ENCODE results near the gene RNF214. TPM values are rescaled to one million over a fixed set of nuclear protein-coding genes. Genes with fewer than 3 reads are reported as not detected.
A peak's percentile ranks its signal among the peaks of the same experiment; 100 is the strongest.
"Not testable (repeated sequence)": the region's sequence is repeated elsewhere in the genome, so short reads cannot be mapped to it uniquely, and the experiment has no call there.

RNF214 gene
- total RNA-seq, 1 donor from 2014 or later, result 39.9 TPM

DNA sequence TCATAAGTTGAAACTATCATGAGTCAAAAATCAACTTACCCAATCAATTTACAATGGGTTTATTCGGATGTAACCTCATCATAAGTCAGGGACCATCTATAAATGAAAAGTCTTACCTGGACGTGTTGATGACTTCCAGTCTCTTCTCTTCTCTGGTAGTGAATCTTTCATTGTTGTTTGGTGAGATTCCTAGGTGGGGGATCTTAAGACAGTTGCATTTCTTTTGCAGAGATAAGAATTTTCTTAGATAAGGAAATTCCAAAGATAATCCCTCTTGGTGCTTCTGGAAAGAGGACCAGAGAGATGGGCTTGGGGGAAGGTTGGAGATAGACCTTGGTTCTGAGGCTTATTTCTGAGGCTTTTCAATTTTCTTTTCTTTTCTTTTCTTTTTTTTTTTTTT is 37.4 kb downstream of the RNF214 start:
- no peak for DNase-seq (ENCODE audit: low spot score in 2 of 2, unreplicated experiment in 2 of 2)
- peak overlapping the region; percentile 12 for H3K27ac Mint-ChIP-seq
- H3K36me3 Mint-ChIP-seq, result peaks cover 41% of the 10 kb centered on the region
- H3K4me3 Mint-ChIP-seq, result no peak overlapping the region
- no peaks in the 10 kb centered on the region for H3K27me3 Mint-ChIP-seq (ENCODE audit: low read depth)
- peaks cover 14% of the 10 kb centered on the region for H3K4me1 Mint-ChIP-seq
- TF ChIP-seq, protein P1, sequence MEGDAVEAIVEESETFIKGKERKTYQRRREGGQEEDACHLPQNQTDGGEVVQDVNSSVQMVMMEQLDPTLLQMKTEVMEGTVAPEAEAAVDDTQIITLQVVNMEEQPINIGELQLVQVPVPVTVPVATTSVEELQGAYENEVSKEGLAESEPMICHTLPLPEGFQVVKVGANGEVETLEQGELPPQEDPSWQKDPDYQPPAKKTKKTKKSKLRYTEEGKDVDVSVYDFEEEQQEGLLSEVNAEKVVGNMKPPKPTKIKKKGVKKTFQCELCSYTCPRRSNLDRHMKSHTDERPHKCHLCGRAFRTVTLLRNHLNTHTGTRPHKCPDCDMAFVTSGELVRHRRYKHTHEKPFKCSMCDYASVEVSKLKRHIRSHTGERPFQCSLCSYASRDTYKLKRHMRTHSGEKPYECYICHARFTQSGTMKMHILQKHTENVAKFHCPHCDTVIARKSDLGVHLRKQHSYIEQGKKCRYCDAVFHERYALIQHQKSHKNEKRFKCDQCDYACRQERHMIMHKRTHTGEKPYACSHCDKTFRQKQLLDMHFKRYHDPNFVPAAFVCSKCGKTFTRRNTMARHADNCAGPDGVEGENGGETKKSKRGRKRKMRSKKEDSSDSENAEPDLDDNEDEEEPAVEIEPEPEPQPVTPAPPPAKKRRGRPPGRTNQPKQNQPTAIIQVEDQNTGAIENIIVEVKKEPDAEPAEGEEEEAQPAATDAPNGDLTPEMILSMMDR (IDR thresholded peaks at IDR 0.05; ENCODE audit: unreplicated experiment), result no peak
- H3K9me3 Mint-ChIP-seq, result peaks cover 20% of the 10 kb centered on the region

DNA sequence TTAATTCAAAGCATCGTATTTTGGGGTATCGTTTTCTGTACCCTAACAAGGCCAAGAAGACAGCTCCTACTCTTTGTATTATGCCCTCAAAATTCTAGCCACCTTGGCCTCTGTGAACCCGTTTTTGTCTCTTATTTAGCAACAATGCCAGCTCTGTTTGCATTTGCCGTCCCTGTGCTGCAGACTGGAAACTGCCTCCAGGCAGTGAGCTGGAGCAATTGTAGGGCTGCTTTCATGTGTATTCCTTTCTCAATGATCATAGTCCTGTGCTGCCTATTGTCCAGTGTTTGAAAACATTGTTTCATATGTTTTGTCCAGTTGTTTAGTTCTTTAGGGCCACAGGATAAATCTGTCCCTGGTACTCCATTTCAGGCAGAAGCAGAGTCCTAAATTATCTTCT is 38.7 kb downstream of the RNF214 start:
- no peak overlapping the region for H3K4me3 Mint-ChIP-seq
- H3K27me3 Mint-ChIP-seq (ENCODE audit: low read depth), result no peaks in the 10 kb centered on the region
- H3K36me3 Mint-ChIP-seq, result peaks cover 41% of the 10 kb centered on the region
- no peak overlapping the region for H3K27ac Mint-ChIP-seq
- DNase-seq (ENCODE audit: low spot score in 2 of 2, unreplicated experiment in 2 of 2), result no peak
- peaks cover 14% of the 10 kb centered on the region for H3K4me1 Mint-ChIP-seq
- TF ChIP-seq, protein P1 (IDR thresholded peaks at IDR 0.05; ENCODE audit: unreplicated experiment), result no peak
- peaks cover 14% of the 10 kb centered on the region for H3K9me3 Mint-ChIP-seq

DNA sequence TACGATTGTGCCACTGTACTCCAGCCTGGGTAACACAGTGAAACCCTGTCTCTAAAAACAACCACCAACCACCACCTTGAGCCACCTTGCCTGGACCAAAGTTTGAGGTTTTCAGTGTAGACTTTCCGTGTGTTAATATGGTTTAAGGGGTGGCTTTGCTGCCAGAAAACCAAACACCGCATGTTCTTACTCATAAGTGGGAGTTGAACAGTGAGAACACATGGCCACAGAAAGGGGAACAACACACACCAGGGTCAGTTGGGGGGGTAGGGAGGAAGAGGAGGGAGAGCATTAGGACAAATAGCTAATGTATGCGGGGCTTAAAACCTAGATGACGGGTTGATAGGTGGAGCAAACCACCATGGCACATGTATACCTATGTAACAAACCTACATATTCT is 39.7 kb downstream of the RNF214 start:
- DNase-seq (ENCODE audit: low spot score in 2 of 2, unreplicated experiment in 2 of 2); H3K27me3 Mint-ChIP-seq (ENCODE audit: low read depth); H3K4me3 Mint-ChIP-seq; H3K27ac Mint-ChIP-seq: not testable (repeated sequence)
- peaks cover 39% of the 10 kb centered on the region for H3K36me3 Mint-ChIP-seq
- peaks cover 14% of the 10 kb centered on the region for H3K4me1 Mint-ChIP-seq
- peaks cover 14% of the 10 kb centered on the region for H3K9me3 Mint-ChIP-seq

DNA sequence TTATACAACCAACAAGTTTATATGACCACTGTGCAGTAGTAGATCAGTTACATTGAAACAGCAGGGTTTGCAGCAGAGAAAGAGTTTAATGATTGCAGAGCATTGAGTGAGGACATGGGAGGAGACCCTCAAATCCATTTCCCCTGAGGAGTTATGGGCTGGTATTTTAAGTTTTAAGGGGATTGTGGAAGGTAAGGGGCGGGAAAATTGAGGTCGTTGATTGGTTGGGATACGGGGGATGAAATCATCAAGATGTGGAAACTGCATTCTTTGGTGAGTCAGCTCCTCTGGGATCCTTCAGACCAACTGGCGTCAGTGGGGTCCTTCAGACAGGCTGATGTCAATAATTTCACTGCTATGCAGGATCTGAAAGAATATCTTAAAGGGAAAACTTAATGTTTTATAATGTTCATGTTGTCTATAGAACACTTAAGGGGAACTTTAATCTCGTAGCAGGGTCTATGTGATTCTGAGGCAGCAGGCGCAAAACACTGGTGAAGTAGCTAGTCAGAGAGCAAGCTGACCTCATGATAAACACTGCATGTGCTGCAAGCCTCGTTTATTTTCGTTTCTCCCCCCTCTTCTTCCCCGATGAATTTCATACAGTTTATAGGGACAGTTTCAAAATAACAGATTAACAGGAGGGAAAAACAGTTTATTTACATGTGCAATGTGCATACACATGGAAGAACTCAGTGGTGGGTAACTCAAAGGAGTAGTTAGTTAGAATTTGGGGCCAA is 41.2 kb downstream of the RNF214 start:
- H3K27ac Mint-ChIP-seq, result peak overlapping the region; percentile 1
- H3K9me3 Mint-ChIP-seq, result peaks cover 14% of the 10 kb centered on the region
- H3K36me3 Mint-ChIP-seq, result peaks cover 40% of the 10 kb centered on the region
- no peaks in the 10 kb centered on the region for H3K27me3 Mint-ChIP-seq (ENCODE audit: low read depth)
- H3K4me1 Mint-ChIP-seq, result peaks cover 9% of the 10 kb centered on the region
- TF ChIP-seq, protein P1 (IDR thresholded peaks at IDR 0.05; ENCODE audit: unreplicated experiment), result no peak
- no peak overlapping the region for H3K4me3 Mint-ChIP-seq
- no peak for DNase-seq (ENCODE audit: low spot score in 2 of 2, unreplicated experiment in 2 of 2)

DNA sequence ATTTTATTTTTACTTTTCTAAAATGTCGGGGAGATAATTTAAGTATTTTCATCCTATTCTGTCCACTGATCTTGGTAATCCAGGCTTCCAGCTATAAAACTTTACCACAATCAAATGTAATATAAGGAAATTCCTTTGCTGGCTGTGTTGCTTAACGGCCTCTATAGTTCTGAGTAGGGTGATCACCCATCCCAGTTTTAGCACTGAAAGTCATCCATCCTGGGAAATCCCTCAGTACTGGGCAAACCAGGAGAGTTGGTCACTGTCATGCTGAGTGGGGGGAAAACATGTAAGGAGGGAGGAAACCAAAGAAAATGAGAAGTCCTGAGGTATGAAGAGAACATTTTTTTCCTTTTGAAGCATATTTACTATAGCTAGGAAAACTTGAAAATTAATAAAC is 45.9 kb downstream of the RNF214 start:
- Mint-ChIP-seq H3K4me1 (peaks cover 24% of the 10 kb centered on the region), H3K36me3 (peaks cover 38% of the 10 kb centered on the region), H3K9me3 (peaks cover 4% of the 10 kb centered on the region), H3K4me3 (no peak overlapping the region), H3K27ac (peak overlapping the region; percentile 84), H3K27me3 (ENCODE audit: low read depth) (no peaks in the 10 kb centered on the region)
- TF ChIP-seq, protein P1 (IDR thresholded peaks at IDR 0.05; ENCODE audit: unreplicated experiment), result no peak
- no peak for DNase-seq (ENCODE audit: low spot score in 2 of 2, unreplicated experiment in 2 of 2)

DNA sequence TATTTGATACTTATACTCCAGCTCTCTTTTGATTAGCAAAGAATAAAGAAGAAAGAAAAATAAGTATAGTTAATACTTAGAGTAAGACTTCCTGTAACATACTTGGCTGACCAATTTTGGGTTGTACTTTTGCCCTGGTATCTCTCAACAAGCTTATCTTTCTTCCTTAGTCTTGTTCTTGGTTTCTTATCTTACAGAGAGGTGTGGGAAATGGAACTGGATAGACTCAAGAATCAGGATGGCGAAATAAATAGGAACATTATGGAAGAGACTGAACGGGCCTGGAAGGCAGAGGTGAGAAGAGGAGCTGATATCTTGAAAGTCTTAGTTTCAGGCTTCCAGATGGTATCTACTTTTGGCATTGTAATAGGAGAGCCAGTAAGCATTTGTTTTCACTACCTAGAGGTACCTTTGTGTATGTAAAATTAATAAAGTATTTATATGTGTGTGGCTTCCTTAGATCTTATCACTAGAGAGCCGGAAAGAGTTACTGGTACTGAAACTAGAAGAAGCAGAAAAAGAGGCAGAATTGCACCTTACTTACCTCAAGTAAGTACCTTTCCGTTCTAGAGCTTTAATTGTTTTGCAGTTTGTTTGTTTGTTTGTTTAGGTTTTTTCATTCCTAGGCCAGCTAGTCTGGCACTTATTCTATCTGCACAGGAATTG is 47.4 kb downstream of the RNF214 start:
- no peak for DNase-seq (ENCODE audit: low spot score in 2 of 2, unreplicated experiment in 2 of 2)
- Mint-ChIP-seq H3K4me3 (no peak overlapping the region), H3K9me3 (no peaks in the 10 kb centered on the region), H3K27me3 (ENCODE audit: low read depth) (no peaks in the 10 kb centered on the region), H3K27ac (peak overlapping the region; percentile 79), H3K4me1 (peaks cover 24% of the 10 kb centered on the region), H3K36me3 (peaks cover 36% of the 10 kb centered on the region)
- TF ChIP-seq, protein P1 (IDR thresholded peaks at IDR 0.05; ENCODE audit: unreplicated experiment), result no peak
